GM21528 (cell line): ENCODE data around the gene NIN.
A peak's percentile ranks its signal among the peaks of the same experiment; 100 is the strongest.
"Not testable (repeated sequence)": the region's sequence is repeated elsewhere in the genome, so short reads cannot be mapped to it uniquely, and the experiment has no call there.

Experiments
- ATAC-seq: cut with Tn5 transposase; IDR thresholded peaks from one replicate; pipeline ENCODE4 v1.9.1; 2021; ENCODE audit warnings: mild to moderate bottlenecking, moderate library complexity; ENCODE audit not compliant: unreplicated experiment, low FRiP score

The NIN gene

DNA sequence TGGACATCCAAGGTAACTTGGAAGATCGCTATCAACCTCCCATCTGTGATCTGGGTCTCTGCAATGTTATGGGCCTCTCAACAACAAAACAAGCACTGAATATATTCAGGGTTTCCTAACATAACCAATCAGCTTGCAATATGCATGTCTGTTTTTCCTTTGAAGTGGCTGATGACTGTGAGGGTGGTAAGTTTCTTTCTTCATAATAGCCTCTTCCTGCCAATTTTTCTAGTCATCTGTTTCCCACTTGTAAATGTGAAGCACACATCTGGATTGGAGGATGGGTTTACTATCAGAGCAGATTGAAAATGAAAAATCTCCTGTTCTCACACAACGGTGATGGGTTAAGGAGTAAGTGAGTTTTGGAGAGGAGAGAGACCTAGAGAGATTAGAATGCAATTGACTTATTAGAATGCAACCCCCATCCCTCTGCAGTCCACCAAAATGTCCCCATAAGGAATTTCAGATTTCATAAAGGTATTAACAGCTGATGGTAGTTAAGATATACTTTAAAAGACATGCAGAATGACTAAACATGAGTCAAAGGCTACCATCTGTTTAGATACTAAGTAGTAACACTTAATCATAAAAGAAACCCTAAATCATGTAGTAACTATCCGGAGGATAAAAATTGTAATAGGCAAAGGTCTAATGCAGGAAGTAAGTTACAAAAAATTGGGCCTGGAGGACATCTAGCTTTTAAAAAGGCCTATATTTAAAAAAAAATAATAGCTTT is 104.4 kb downstream of the NIN start:
- ATAC-seq: no peak

DNA sequence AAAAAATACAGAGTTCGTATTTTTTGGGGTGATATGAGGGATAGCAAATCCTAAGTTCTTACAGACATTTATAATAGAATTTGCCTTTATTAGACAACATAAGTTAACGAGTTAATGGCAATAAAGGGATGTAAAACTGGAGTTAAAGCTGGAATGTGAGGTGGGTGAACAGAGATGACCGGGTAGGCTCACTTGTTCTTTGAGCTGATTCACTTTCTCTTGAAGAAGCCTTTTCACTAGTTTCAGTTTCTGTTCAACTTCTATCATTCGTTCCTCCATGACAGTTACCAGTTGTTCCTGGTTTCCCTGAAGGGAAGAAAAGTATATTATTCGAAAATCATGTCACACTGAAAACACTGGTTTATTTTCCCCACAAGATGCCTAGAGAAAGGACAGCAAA is 105.2 kb downstream of the NIN start:
- ATAC-seq: no peak

DNA sequence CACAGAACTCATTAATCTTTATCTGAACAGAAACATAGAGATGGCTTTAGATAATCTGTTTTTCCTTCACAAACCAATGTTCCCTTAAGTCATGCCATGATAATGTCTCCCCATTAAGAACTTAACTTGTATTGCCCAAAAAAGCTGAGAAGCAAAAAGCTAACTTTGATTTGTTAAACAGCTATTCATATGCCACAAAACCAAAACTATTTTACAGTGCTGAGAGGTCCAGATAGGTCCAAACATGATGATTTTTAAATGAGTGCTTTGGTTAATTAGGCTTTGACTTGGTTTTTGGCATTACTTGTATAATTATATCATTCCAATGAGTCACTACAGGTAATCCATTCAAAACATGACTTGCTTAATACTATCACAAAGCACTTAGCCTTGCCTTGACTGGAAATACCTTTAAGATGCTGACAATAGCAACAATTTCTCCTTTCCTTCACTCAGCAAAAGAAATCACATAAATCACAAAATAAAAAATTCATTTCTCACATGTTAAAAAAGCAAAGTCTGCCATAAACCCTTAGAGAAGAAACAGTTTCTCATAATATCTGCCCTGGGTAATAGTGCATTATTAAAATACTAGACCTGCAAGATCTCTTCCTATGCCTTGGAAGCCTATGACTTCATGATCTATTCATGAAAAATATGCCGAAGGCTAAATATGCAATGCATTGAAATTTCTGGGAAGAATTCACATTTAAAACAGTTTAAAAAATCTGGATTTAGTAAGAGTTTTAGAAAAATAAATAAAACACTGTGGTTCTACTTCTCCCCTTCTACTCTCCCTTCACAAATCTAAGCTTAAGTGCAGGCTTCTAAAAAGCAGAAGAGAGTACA is 110.8 kb downstream of the NIN start:
- no peak for ATAC-seq

DNA sequence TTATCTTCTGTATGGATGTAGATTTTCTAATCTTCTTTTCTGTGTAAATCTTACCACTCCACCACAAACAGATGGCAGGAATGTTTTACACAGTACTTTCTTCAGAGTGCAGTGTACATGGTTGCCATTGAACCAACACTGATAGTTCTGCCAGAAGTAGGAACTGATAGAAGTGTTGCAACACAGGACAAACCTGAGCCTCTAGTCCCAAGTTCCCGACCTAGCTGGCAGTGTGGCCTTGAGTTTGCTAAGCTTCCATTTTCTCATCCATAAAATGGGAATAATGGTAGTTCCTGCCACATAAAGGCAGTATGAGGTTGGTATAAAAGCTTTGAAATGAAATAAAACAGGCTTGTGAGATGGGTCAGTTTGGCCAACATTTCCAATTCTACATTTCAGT is 112.0 kb downstream of the NIN start:
- no peak for ATAC-seq

DNA sequence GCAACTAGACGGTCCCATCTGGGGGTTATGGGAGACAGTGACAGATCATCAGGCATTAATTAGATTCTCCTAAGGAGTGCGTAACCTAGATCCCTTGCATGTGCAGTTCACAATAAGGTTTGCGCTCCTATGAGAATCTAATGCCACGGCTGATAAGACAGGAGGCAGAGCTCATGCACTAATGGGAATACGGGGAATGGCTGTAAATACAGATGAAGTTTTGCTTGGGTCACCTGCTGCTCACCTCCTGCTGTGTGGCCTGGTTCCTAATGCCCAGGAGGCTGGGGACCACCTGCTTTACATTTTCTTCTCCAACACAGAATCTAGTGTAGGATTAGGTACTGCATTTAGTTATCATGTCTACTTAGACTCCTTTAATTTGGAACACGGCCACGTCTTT is 113.2 kb downstream of the NIN start:
- ATAC-seq: no peak

DNA sequence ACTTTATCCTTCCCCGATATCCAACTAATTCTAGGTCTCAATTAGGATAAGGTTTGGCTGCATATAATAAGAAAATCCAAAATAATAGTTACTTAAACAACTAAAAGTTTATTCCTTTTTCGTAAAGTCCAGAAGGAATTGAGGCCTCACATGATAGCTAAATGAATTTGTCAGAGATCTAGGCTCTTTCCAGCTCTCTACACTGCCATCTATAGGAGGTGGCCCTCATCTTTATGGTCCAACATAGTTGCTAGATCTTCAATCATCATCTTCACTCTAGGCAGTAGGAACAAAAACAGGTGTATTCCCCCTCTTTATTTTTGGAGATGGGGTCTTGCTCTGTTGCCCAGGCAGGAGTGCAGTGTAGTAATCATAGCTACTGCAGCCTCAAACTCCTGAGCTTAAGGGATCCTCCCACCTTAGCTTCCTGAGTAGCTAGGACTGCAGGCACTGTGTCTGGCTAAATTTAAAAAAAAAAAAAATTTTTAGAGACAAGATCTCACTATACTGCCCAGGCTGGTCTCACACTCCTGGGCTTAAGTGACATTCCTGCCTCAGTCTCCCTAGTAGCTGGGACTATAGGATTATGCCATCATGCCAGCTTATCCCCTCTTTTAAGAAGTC is 116.4 kb downstream of the NIN start:
- ATAC-seq: no peak

DNA sequence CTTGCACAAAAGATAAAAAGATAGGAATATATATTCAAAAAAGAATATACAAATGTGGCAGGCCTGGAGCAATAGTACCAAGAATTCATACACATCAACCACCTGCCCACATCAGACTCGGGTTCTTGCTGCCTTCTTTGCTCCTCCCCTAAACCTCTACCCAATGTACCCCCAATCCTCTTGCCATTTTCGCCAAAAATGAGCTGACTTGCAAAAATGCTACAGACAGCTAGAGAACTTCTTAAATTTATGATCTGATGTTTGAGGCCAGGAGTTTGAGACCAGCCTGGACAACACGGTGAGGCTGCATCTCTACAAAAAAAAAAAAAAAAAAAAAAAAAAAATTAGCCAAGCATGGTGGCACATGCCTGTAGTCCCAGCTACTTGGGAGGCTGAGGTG is 119.9 kb downstream of the NIN start:
- no peak for ATAC-seq

DNA sequence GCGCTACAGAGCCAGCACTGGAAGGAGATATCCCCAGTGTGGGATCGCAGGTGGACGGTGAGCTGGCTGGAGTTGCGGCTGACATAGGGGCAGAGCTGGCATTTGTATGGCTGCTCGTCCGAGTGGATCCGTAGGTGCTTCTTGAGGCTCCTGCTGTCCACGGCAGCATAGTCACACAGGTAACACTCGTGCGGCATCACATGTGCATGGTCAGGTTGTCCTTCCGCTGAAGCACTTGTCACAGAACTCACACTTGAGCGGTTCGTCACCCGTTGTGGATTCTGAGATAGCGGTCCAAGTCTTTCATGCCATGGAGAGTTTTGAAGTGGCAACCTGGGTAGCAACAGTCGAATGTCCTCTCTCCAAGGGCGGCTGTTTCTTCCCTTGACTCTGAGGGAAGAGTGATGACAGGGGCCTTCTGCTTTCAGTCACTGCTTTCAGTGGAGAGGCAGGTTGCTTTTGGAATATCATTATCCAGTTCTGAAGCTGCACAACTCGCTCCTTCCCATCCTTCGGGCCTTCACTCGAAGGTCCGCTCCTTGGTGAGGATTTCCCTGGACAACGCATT is 125.9 kb downstream of the NIN start:
- ATAC-seq: no peak

DNA sequence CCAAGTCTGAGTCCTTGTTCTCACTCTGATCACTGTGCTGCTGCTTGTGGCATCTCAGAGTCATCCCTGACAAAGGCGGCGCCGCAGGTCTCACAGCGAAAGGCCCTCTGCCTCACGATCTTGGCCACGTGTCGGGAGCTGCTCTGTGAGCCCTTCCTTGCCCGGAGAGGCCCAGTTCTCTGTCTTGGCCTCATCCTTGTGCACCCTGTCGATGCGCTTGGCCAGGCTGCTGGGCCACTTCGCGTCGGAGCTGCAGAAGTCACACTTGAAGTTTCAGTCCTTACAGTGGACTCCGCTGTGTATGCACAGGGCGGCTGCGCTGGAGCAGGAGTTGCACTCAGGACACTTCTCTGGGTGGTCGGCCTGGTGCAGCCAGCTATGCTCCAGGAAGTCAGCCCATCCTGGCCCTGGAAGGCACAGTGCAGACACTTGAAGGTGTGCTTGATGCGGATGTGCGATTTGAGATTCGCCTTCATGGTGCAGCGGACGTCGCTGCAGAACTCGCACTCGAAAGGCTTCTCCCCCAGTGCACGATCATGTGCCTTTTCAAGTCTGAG is 126.4 kb downstream of the NIN start:
- ATAC-seq: no peak

DNA sequence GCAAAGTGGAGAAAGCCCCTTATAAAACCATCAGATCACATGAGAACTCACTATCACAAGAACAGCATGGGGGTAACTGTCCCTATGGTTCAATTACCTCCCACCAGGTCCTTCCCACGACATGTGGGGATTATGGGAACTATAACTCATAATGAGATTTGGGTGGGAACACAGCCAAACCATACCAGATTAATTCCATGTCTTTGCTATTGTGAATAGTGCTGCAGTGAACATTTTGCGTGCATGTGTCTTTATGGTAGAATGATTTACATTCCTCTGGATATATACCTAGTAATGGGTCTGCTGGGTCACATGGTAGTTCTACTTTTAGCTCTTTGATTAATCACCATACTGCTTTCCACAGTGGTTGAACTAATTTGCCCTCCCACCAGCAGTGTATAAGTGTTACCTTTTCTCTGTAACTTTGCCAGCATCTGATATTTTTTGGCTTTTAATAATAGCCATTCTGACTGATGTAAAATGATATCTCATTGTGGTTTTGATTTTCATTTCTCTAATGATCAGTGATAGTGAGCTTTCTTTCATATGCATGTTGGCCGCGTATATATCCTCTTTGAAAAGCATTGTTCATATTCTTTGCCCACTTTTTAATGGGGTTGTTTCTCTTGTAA is 133.2 kb downstream of the NIN start:
- ATAC-seq: no peak

DNA sequence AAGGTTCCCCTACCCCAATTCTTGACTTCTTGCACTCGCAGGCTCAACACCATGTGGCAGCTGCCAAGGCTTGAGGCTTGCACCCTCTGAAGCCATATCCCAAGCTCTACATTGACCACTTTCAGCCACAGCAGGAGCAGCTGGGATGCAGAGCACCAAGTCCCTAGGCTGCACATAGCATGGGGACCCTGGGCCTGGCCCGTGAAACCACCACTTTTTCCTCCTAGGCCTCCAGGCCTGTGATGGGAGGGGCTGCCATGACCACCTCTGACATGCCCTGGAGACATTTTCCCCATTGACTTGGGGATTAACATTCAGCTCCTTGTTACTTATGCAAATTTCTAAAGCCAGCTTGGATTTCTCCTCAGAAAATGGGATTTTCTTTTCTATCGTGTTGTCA is 136.7 kb downstream of the NIN start:
- not testable (repeated sequence) for ATAC-seq

DNA sequence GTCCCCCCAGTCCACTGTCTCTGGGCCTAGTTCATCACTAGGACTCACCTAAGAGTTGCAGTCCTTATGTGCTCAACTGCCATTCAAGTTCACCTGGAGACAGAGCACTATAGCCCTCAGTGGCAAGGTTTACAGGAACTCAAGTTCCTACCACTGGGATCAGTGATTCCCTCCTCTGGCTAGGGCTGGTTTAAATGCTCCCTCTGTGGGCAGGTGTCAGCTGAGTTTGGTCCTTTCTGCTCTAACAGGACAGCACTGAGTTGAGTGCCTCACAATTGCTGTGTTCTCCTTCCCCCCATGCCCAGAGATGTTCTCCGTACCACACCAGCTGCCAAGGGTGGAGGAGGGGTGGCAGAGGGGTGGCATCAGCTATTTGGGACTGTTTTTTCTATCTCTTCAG is 142.1 kb downstream of the NIN start:
- no peak for ATAC-seq

DNA sequence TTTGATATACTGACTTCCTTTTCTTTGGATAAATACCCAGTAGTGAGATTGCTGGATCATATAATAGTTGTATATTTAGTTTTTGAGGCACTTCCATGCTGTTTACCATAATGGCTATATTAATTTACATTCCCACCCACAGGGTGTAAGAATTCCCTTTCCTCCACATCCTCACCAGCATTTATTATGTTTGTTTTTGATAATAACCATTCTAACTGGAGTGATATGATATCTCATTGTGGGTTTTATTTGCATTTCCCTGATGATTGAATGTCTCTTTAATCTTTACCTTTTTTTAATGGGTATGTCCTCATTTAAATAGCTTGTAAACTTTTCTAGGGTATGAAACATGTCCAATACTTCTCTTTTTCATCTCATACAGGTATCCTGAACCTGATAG is 151.3 kb downstream of the NIN start:
- ATAC-seq: no peak

DNA sequence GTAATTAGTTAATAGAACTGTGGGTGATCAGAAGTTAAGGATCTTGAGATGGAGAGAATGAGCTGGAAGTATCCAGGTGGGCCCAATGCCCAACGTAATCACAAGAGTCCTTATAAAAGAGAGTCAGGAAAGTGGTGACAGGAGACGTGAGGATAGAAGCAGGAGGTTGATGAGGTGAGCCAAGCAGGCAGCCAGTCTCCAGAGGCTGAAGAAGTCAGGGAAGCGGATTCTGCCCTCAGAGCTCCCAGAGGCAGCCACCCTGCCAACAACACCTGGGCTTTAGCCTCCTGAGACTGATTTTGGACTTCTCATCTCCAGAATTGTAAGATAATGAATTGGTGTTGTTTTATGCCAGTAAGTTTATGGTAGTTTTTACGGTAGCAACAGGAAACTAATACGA is 152.8 kb downstream of the NIN start:
- no peak for ATAC-seq

DNA sequence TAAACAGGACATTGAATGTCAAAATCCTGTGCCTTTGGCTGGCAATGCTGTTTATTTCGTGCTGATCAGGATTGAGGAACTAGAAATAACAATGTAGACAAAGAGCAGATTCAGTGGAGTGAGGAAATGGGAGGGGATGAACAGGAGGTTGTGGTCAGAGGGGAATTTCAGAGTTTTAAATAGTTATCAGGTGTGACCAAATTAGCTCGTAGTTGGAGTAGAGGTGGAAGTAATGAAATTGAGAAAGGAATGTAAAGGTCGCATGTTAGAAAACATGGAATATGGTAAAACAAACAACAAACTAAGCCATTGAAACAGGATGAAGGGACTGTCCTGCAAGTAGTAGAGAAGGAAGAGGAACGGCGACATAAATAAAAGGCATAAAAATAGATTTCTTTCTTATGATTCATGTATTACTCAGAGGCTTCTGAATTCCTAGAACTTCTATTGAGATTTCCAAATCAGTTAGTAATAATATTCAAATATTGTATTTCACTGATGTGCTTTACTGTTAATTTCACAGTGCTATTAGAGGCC is 153.4 kb downstream of the NIN start:
- peak; percentile 59 for ATAC-seq

DNA sequence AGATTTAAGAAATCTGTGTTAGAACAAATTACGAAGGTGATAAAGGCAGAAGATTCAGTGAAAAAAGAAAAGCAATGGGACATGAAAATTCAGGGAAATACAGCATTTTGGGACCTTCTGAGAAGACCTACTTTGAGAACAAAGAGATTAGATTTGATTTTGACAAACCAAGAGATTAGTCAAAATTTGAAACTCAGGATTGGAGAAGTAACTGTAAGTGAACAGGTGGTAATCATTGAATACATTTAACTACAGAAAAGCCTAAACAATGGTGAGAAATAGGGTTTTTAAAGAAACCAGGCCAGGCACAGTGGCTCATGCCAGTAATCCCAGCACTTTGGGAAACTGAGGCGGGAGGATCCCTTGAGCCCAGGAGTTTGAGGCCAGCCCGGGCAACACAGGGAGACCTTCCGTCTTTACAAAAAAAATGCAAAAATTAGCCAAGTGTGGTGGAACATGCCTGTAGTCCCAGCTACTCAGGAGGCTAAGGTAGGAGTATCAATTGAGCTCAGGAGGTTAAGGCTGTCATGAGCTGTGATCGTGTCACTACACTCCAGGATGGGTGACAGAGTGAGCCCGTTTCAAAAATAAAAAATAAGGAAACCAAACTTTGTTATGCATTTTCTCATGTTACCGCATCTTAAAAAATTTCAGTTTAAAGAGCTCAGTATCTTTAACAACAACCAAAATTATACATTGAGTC is 154.0 kb downstream of the NIN start:
- ATAC-seq: peak; percentile 52

DNA sequence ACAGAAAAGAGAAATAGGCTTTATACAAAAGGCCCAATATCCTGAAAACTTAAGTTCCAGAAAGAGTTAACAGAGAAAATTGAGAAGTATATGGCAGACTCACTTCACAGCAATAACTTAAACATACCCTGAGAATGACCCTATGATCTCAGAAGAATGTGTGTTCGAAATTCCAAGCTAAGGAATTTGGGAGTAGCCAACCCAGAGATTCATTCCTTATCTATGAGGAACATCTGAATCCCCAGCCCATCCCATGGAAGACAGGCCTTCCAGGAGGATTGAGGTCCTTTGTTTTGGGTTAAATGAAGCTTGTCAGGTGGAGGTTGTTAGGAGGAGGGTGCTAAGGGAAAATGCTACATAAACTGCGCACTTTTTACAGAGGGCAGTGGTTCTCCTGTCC is 155.4 kb downstream of the NIN start:
- ATAC-seq: no peak

DNA sequence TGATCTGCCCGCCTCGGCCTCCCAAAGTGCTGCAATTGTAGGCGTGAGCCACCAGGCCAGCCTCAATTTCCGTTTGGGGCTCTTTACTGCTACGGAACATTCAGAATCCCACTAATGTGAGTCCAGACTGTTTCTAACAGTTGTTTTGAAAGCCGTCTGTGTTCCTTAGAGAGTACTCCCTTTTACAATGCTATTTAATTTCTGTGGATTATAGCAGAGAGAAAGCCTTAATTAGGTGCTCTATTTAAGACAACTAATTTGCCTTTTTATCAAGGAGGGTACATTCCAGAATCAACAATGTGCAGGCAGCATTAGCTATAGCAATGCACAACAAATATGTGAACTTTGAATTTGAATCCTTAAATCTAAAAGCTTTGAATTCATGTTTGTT is 160.1 kb downstream of the NIN start:
- ATAC-seq: no peak

DNA sequence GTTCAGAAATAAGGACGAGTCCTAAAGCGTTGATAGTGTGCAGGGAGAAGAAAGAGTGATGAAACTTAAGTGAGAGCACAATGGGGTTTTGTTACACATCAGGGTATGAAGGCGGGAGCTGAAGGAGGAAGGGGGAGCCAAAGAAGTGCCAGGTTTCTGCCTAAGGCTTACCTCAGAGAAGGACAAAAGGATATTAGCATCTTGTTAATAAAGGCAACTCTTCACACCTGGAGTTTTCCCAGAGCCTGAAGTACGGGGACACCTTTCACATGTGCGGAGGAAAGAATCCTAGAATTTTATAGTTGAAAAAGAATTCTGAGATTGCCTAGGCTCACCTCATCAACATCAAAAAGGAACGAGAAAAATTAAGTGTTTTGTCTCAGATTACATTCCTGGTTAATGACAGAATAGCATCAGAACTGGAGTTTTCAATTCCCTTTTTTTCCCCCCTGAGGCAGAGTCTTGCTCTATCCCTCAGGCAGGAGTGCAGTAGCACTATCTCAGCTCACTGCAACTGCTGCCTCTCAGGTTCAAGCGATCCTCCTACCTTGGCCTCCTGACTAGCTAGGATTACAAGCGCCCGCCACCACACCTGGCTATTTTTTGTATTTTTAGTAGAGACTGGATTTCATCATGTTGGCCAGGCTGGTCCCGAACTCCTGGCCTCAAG is 160.6 kb downstream of the NIN start:
- no peak for ATAC-seq
